Fibroblast of skin of left biceps (primary cell): Measurements from ENCODE around the gene PPP1R17.
A peak's percentile ranks its signal among the peaks of the same experiment; 100 is the strongest.

Experiments
- DNase-seq, 2 experiments: peaks; one replicate each; pipeline ENCODE4 v3.0.0-alpha.2; 2013; ENCODE audit warnings: low read depth in 2 of 2

PPP1R17 gene

GRCh38 chr7:31699050-31699449 lies 12.0 kb downstream of the PPP1R17 start:
- DNase-seq = no peak

GRCh38 chr7:31702354-31702753 lies 15.3 kb downstream of the PPP1R17 start:
- no peak for DNase-seq

GRCh38 chr7:31705377-31705776 lies 18.4 kb downstream of the PPP1R17 start:
- no peak for DNase-seq

- no peak for DNase-seq
These were observed 20.1 kb downstream of the PPP1R17 start for GRCh38 chr7:31707089-31707488.

GRCh38 chr7:31710171-31710570 lies 23.2 kb downstream of the PPP1R17 start:
- DNase-seq = no peak

- no peak for DNase-seq
These were observed 29.3 kb downstream of the PPP1R17 start for GRCh38 chr7:31716355-31716754.

- DNase-seq = no peak
These were observed 33.4 kb downstream of the PPP1R17 start for GRCh38 chr7:31720366-31720765.

GRCh38 chr7:31724696-31725095 lies 37.7 kb downstream of the PPP1R17 start:
- DNase-seq = no peak

GRCh38 chr7:31729195-31729804 lies 42.3 kb downstream of the PPP1R17 start:
- DNase-seq = no peak

- no peak for DNase-seq
These were observed 47.4 kb downstream of the PPP1R17 start for GRCh38 chr7:31734456-31734855.

GRCh38 chr7:31735991-31736982 lies 49.3 kb downstream of the PPP1R17 start:
- peak; percentile 15 to 30 for DNase-seq

- DNase-seq = no peak
These were observed 54.8 kb downstream of the PPP1R17 start for GRCh38 chr7:31741852-31742251.

- DNase-seq = peak; percentile 31 to 32
These were observed 57.4 kb downstream of the PPP1R17 start for GRCh38 chr7:31744294-31744874.

- DNase-seq = no peak
These were observed 60.5 kb downstream of the PPP1R17 start for GRCh38 chr7:31747553-31747952.

- DNase-seq = no peak
These were observed 61.1 kb downstream of the PPP1R17 start for GRCh38 chr7:31748084-31748483.

- no peak for DNase-seq
These were observed 64.7 kb downstream of the PPP1R17 start for GRCh38 chr7:31751726-31752125.
